NCI-H146 treated with DMSO at 0.1 percent for 48 hours (cell line): ENCODE measurements around the gene CDX2.

Experiments used
- DNase-seq: peaks from one replicate; lab custom pipeline; 2025; ENCODE audit not compliant: unreplicated experiment; lab: John Stamatoyannopoulos, UW

Gene CDX2

GRCh38 chr13:27979001-27979643 is 10.0 kb upstream of the CDX2 start:
- no peak for DNase-seq

GRCh38 chr13:27978301-27978968 is 9.3 kb upstream of the CDX2 start:
- DNase-seq: no peak

GRCh38 chr13:27977476-27978300 is 8.6 kb upstream of the CDX2 start:
- no peak for DNase-seq

GRCh38 chr13:27976362-27977091 is 7.4 kb upstream of the CDX2 start:
- DNase-seq: no peak

- no peak for DNase-seq
Measured at GRCh38 chr13:27975564-27976361, 6.6 kb upstream of the CDX2 start.

GRCh38 chr13:27973961-27974662 is 5.0 kb upstream of the CDX2 start:
- DNase-seq: no peak

- no peak for DNase-seq
Measured at GRCh38 chr13:27973291-27973690, 4.2 kb upstream of the CDX2 start.

- DNase-seq: no peak
Measured at GRCh38 chr13:27972478-27972820, 3.3 kb upstream of the CDX2 start.

GRCh38 chr13:27971776-27972477 is 2.8 kb upstream of the CDX2 start:
- DNase-seq: no peak

GRCh38 chr13:27971236-27971645 is 2.1 kb upstream of the CDX2 start:
- no peak for DNase-seq

GRCh38 chr13:27970382-27971235 is 1.5 kb upstream of the CDX2 start:
- no peak for DNase-seq

GRCh38 chr13:27969866-27970229 is 733 bp upstream of the CDX2 start:
- DNase-seq: no peak

GRCh38 chr13:27968316-27969081 is 616 bp downstream of the CDX2 start:
- no peak for DNase-seq

GRCh38 chr13:27967736-27968315 is 1.3 kb downstream of the CDX2 start:
- DNase-seq: no peak

- no peak for DNase-seq
Measured at GRCh38 chr13:27967203-27967735, 1.8 kb downstream of the CDX2 start.

GRCh38 chr13:27966641-27967202 is 2.4 kb downstream of the CDX2 start:
- no peak for DNase-seq
